Panc1 (cell line): ENCODE data around the gene CKMT1B. TPM values are rescaled to one million over a fixed set of nuclear protein-coding genes. Genes with fewer than 3 reads are reported as not detected.

Experiments
- ATAC-seq: fragments of 200-7000 bp; cut with Tn5 transposase; 2 replicates; pipeline ENCODE4 v1.9.1; 2020; ENCODE audit warnings: mild to moderate bottlenecking, moderate library complexity
- BruUV-seq: library from RNA; stranded (reverse); fragments of 400-500 nt; replicated peaks from 2 replicates; lab custom pipeline; 2021; lab: Mats Ljungman, UMichigan
- CTCF ChIA-PET: fragments of 300-600 bp; sonication (Branson Sonifier 250); formaldehyde crosslinking; loops from one replicate; lab custom pipeline; 2022; ENCODE audit warnings: antibody characterized with exemption; lab: Charles Lee
- POLR2A ChIA-PET: fragments of 300-600 bp; sonication (Branson Sonifier 250); formaldehyde crosslinking; loops from one replicate; lab custom pipeline; 2022; ENCODE audit warnings: antibody characterized with exemption; lab: Charles Lee
- DNase-seq: peaks from one replicate; pipeline ENCODE4 v3.0.0-alpha.2; 2010; ENCODE audit warnings: low read depth, low spot score
- H3K27ac ChIP-seq: 2 replicates; pipeline ENCODE4 v1.5.1; 2011; ENCODE audit warnings: mild to moderate bottlenecking, low read length, inconsistent platforms
- H3K27me3 ChIP-seq: fragments of 200-500 bp; sonication (Bioruptor generic); 2 replicates; pipeline ENCODE4 v1.6.0; 2014; ENCODE audit warnings: low read length, inconsistent platforms; ENCODE audit not compliant: control insufficient read depth, insufficient read depth
- H3K36me3 ChIP-seq: fragments of 200-500 bp; sonication (Bioruptor generic); 2 replicates; pipeline ENCODE4 v1.5.1; 2014; ENCODE audit warnings: inconsistent platforms, mild to moderate bottlenecking, low read length, moderate library complexity; ENCODE audit not compliant: control insufficient read depth, insufficient read depth
- H3K4me1 ChIP-seq: 2 replicates; pipeline ENCODE4 v1.5.1; 2011; ENCODE audit warnings: inconsistent platforms, mild to moderate bottlenecking, low read length, moderate library complexity; ENCODE audit not compliant: control insufficient read depth, insufficient read depth
- H3K4me3 ChIP-seq, 2 experiments: 2 replicates each; pipeline ENCODE4 v1.5.1; 2011 to 2012; ENCODE audit warnings: low read depth in 2 of 2, low read length in 2 of 2, mild to moderate bottlenecking in 2 of 2, inconsistent platforms in 1 of 2, moderate library complexity in 1 of 2
- H3K9me3 ChIP-seq: fragments of 200-500 bp; sonication (Bioruptor generic); 2 replicates; pipeline ENCODE4 v1.5.1; 2014; ENCODE audit warnings: low read depth, mild to moderate bottlenecking, inconsistent platforms, low read length, moderate library complexity; ENCODE audit not compliant: control insufficient read depth, insufficient read depth
- CTCF ChIP-seq: fragments of 450-650 bp; IDR thresholded peaks from 2 replicates; pipeline ENCODE4 v1.5.1; 2017; ENCODE audit warnings: mild to moderate bottlenecking
- POLR2AphosphoS5 ChIP-seq: IDR thresholded peaks from 2 replicates; pipeline ENCODE4 v1.6.1; 2012; ENCODE audit warnings: mild to moderate bottlenecking, low read depth, low read length, moderate library complexity
- REST ChIP-seq, 2 experiments: IDR thresholded peaks; 2 replicates each; pipeline ENCODE4 v1.6.1; 2011 to 2012; ENCODE audit warnings: low read depth in 2 of 2, control low read depth in 1 of 2, low read length in 1 of 2, mild to moderate bottlenecking in 1 of 2, moderate library complexity in 1 of 2; ENCODE audit not compliant: insufficient read depth in 1 of 2
- SIN3A ChIP-seq: IDR thresholded peaks from 2 replicates; pipeline ENCODE4 v1.6.1; 2012; ENCODE audit warnings: low read depth, mild to moderate bottlenecking, low read length, moderate library complexity, borderline replicate concordance; ENCODE audit not compliant: insufficient read depth
- TCF7L2 ChIP-seq: IDR thresholded peaks from 2 replicates; pipeline ENCODE4 v1.6.1; 2011; ENCODE audit warnings: mild to moderate bottlenecking, low read depth, low read length, inconsistent platforms
- in situ Hi-C: cut with HindIII; loops from 2 replicates; pipeline ENCODE4 v1.10.0; 2016; ENCODE audit warnings: low sequenced_read_pairs, low pct_unique_long_range_greater_than_20kb
- intact Hi-C: fragments of 100-400 bp; cut with micrococcal nuclease; formaldehyde crosslinking; loops from one replicate; pipeline ENCODE4 v1.10.0; 2022; ENCODE audit not compliant: unreplicated experiment
- total RNA-seq: library from RNA; stranded (reverse); gene quantifications from one replicate; pipeline ENCODE4 v1.2.1, GENCODE V29; 2021; ENCODE audit not compliant: unreplicated experiment

The CKMT1B gene
- total RNA-seq, 1 experiment from 2014 or later = 2.4 TPM

- TF ChIP-seq REST (IDR thresholded peaks at IDR 0.05; ENCODE audit: insufficient read depth in 1 of 2, low read depth in 2 of 2, low read length in 1 of 2) (no peak), TCF7L2 (no peak), SIN3A (no peak), POLR2AphosphoS5 (no peak), CTCF (no peak)
- in situ Hi-C loops = no loop called here
- ATAC-seq (no peak), DNase-seq (no peak)
- BruUV-seq = no TSS peak
- Histone ChIP-seq H3K27me3 (no peaks in the 10 kb centered on the region), H3K36me3 (no peaks in the 10 kb centered on the region), H3K27ac (no peak overlapping the region), H3K9me3 (0 out of 2 replicates have a peak, but pooled peaks cover 7% of the 10 kb centered on the region), H3K4me1 (no peaks in the 10 kb centered on the region), H3K4me3 (no peak overlapping the region)
- intact Hi-C loops = no loop called here
- ChIA-PET POLR2A (interaction anchor here (0.7 kb wide), 1 partner anchor 128 kb away, joined by 3 read pairs; no protein-coding TSS in a partner anchor), CTCF (interaction anchor here (1.6 kb wide), 1 partner anchor 36 kb away, joined by 4 read pairs; no protein-coding TSS in a partner anchor)
Measured at GRCh38 chr15:43547539-43547938, 46.3 kb upstream of the CKMT1B start.

GRCh38 chr15:43550527-43551363 lies 43.1 kb upstream of the CKMT1B start:
- no peak overlapping the region for H3K27ac ChIP-seq
- CTCF ChIA-PET = no interaction called here
- DNase-seq (no peak), ATAC-seq (no peak)
- BruUV-seq = TSS peak; percentile 76
- POLR2A ChIA-PET = no interaction called here
- TF ChIP-seq POLR2AphosphoS5 = no peak
- no peak for TF ChIP-seq SIN3A
- no peak for TF ChIP-seq REST (IDR thresholded peaks at IDR 0.05; ENCODE audit: insufficient read depth in 1 of 2, low read depth in 2 of 2, low read length in 1 of 2)
- no peak for TF ChIP-seq TCF7L2
- TF ChIP-seq CTCF = no peak
- H3K9me3 ChIP-seq = 0 out of 2 replicates have a peak, but pooled peaks cover 3% of the 10 kb centered on the region
- no peak overlapping the region for H3K4me3 ChIP-seq
- intact Hi-C loops (no loop called here), in situ Hi-C loops (no loop called here)
- no peaks in the 10 kb centered on the region for H3K4me1 ChIP-seq
- H3K36me3 ChIP-seq = no peaks in the 10 kb centered on the region
- no peaks in the 10 kb centered on the region for H3K27me3 ChIP-seq
